ENCODE data around the gene EHBP1.

EHBP1 gene

GRCh38 chr2:62826141-62826540 is 120.6 kb downstream of the EHBP1 start:
- DNase-seq: no peak

DNA sequence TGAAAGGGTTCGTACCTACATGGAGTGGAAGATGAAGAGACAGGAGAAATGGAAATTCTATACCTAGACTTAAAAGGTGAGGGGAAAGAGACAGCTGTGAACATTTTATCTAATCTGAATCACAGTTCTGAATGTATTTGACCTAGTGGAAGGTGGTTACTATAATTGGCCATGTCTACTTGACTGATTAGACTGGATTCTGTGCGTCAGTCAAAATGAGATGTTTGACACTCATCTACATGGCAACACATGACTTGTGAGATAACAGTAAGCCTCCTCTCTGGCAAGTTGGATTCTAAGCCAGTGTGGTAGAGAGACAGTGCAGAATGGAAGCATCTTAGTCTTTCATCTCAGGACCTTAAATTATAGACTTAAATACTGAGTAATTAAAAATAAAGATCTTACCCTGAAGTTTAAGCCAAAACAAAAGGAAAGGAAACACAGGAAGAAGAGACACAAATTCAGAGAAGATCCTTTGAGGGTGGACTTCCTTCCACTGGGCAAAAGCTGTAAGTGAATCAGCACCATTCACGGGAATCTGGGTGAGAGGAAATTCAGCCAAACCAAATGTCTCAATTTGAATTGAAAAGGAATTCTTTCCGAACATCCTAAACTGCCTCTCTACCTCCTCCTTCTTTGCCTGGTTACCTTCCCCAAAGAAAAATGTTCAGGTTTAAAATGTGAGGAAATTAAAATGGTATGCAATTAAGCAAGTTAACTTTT is 121.6 kb downstream of the EHBP1 start:
- DNase-seq: no peak

DNA sequence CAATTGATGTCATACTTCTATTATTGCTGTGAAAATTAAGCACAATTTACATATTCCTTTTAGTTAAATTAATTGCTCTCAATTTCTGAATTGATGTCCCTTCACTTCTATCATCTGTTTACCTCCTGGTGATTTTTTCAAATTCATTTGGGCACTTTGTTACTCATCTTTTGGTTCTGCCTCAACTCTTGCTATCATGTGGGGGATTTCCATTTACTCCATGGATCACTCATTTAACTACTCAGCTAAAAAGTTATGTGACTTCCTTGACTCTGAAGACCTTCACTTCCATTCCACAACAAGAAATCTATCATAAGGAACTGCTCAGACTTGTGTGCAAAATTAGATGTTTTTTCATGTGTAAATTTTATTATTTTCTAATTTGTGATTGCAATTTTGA is 126.2 kb downstream of the EHBP1 start:
- DNase-seq: no peak

GRCh38 chr2:62844311-62845090 is 139.0 kb downstream of the EHBP1 start:
- no peak for DNase-seq

- DNase-seq: no peak
These were observed 139.7 kb downstream of the EHBP1 start for GRCh38 chr2:62845256-62845655.

DNA sequence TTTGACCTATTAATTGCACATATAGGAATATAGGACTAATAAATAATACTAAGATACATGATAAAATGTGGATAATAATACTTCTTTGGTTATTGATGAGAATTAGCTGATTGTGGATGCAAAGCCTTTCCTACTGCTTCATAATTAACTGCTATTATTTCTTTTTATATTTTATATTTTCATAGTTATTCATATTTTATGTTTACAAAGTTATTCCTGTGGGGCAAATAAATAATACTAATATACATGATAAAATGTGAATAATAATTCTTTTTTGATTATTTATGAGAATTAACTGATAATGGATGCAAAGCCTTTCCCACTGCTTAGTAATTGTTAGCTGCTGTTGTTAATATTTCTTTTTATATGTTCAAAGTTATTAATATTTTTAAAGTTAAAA is 146.7 kb downstream of the EHBP1 start:
- no peak for DNase-seq

- DNase-seq: no peak
These were observed 149.3 kb downstream of the EHBP1 start for GRCh38 chr2:62854600-62855514.

- DNase-seq: no peak
These were observed 150.9 kb downstream of the EHBP1 start for GRCh38 chr2:62856228-62857040.

GRCh38 chr2:62857139-62857931 is 151.8 kb downstream of the EHBP1 start:
- no peak for DNase-seq

GRCh38 chr2:62858231-62858832 is 152.8 kb downstream of the EHBP1 start:
- DNase-seq: no peak

DNA sequence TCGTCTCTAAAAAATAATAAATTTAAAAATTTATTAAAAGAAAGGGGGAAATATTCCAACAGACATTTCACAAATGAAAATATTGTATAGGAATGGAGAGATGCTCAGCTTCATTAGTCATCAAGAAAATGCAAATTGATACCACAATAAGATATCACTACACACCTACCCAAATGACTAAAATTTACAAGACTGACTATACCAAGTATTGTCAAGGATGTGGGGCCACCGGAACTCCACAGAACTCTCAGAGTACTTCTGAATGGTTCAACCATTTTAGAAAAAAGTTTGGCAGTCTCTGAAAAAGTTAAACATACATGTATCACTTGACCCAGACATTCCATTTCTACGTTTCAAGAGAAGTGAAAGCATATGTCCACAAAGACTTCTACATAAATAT is 163.4 kb downstream of the EHBP1 start:
- DNase-seq: no peak

- DNase-seq: no peak
These were observed 165.5 kb downstream of the EHBP1 start for GRCh38 chr2:62870966-62871365.

- DNase-seq: no peak
These were observed 166.0 kb downstream of the EHBP1 start for GRCh38 chr2:62871506-62871905.

- DNase-seq: no peak
These were observed 168.1 kb downstream of the EHBP1 start for GRCh38 chr2:62873603-62874002.

GRCh38 chr2:62874881-62875383 is 169.4 kb downstream of the EHBP1 start:
- no peak for DNase-seq

DNA sequence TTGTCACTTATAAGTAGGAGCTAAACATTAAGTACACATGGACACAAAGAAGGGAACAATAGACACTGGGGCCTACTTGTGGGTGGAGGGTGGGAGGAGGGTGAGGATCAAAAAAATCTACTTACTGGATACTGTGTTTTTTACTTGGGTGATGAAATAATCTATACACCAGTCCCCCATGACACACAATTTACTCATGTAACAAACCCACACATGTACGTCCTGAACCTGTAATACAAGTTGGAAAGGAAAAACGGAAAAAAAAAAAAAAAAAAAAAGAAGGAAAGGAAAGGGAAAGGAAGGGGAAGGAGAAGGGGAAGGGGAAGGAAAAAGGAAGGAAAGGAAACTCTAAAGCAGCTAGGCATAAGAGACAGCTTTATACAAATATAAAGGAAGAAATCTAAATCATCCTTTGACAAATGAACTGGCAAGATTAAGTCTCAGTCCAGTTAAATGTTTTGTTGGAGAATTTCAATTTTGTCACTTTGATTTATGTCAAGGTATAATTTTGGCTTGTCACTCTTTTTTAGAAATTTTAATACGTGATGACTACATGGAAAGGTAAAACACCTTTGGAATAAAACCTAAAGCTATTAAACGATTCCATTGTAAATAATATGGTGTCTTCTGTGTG is 175.8 kb downstream of the EHBP1 start:
- no peak for DNase-seq

DNA sequence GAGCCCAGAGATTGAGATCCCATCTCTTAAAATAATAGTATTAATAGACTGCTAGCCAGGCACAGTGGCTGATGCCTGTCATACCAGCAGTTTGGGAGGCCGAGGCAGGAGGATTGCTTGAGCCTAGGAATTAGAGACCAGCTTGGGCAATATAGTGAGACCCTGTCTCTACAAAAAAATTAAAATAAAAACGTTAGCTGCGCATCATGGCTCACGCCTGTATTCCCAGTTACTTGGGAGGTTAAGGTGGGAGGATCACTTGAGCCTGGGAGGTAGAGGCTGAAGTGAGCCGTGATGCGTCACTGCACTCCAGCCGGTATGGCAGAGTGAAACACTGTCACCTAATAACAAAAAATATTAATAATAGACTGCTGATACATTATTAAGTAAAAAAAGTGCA is 178.1 kb downstream of the EHBP1 start:
- DNase-seq: no peak

GRCh38 chr2:62884086-62884485 is 178.6 kb downstream of the EHBP1 start:
- DNase-seq: no peak

DNA sequence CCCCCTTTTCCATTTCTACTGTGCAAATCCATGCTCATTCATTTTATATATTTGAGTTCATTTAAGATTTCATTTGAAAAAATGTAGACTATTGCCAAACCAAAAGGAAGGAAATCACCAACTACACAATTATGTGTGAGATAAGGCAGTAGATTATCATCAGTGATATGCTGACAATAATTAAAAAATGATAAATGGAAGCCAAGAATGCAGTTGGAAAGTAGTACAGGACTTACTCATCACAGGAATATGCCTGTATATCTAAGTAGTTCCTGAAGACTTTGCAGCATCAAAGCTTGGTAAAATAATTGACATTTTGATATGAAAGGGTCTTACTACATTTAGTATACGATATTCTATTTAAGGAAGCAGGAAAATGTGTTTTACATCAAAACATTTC is 179.0 kb downstream of the EHBP1 start:
- no peak for DNase-seq

DNA sequence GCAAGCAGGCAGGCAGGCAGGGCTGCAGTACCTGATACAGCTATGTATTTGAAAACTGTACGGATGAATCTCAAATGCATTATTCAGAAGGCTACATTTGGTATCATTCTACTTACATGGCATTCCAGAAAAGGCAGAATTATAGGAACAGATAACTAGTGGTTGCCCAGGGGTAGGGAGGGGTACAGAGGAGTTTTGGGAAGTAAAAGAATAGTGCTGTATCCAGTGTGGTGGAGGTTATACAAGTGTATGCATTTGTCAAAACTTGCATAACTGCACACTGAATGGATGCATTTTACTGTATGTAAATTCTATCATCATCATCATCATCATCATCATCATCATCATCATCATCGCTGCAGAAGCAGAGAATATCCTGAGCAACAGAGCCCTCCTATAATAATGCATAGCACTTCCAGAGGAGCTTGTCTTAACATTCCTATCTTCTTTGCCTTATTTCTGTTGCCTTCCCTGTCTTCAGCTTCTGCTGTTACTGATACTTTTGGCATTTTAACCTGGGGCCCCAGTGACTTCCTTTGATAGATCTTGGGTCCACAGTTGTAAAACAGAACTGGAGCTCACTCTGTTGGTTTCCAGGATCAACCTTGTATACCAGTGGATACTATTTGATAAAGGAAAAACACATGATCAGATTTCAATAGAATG is 189.6 kb downstream of the EHBP1 start:
- DNase-seq: no peak

All from stimulated activated CD4-positive, alpha-beta T cell treated with anti-CD3 and anti-CD28 coated beads, Interleukin-12 subunit alpha, Interleukin-12 subunit beta, amount 100 ng/mL, for 4 hours (primary cell).